ENCODE data around the gene PGM2. TPM values are rescaled to one million over a fixed set of nuclear protein-coding genes. Genes with fewer than 3 reads are reported as not detected.

The PGM2 gene
- total RNA-seq, 4 donors from 2014 or later, result 37.4 to 45.6 (median 39.9) TPM

DNA sequence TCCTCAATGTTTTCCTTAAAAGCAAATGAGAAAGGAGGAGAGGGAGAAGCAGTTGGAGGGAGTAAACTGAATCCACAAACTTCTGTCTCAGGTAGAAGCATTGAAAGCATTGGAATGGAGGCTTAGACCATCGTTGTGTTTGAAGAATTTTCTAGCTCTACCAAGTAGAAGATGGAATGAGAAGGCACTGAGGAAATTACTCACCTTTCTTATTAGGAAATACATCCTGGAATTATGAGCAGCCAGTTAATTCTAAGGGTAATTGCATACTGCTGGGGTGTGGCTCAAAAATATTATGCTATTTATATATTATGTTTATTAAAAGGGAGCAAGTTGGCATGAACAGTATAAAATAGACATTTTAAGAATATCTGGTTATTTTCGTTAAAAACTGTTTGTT is 12.9 kb downstream of the PGM2 start:
- TF ChIP-seq POLR2A (IDR thresholded peaks at IDR 0.05), result no peak
- TF ChIP-seq, protein P1, sequence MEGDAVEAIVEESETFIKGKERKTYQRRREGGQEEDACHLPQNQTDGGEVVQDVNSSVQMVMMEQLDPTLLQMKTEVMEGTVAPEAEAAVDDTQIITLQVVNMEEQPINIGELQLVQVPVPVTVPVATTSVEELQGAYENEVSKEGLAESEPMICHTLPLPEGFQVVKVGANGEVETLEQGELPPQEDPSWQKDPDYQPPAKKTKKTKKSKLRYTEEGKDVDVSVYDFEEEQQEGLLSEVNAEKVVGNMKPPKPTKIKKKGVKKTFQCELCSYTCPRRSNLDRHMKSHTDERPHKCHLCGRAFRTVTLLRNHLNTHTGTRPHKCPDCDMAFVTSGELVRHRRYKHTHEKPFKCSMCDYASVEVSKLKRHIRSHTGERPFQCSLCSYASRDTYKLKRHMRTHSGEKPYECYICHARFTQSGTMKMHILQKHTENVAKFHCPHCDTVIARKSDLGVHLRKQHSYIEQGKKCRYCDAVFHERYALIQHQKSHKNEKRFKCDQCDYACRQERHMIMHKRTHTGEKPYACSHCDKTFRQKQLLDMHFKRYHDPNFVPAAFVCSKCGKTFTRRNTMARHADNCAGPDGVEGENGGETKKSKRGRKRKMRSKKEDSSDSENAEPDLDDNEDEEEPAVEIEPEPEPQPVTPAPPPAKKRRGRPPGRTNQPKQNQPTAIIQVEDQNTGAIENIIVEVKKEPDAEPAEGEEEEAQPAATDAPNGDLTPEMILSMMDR (IDR thresholded peaks at IDR 0.05), result no peak
- Histone ChIP-seq H3K36me3 (no peaks in the 10 kb centered on the region), H3K4me1 (no peaks in the 10 kb centered on the region), H3K9me3 (no peaks in the 10 kb centered on the region), H3K27me3 (no peaks in the 10 kb centered on the region), H3K4me3 (no peak overlapping the region), H3K27ac (peak overlapping the region in 1 of 2 donors; percentile 2)
- no peak for DNase-seq
- intact Hi-C loops (cut with DNase I; ENCODE audit: low total_unique reads), result no loop called here

DNA sequence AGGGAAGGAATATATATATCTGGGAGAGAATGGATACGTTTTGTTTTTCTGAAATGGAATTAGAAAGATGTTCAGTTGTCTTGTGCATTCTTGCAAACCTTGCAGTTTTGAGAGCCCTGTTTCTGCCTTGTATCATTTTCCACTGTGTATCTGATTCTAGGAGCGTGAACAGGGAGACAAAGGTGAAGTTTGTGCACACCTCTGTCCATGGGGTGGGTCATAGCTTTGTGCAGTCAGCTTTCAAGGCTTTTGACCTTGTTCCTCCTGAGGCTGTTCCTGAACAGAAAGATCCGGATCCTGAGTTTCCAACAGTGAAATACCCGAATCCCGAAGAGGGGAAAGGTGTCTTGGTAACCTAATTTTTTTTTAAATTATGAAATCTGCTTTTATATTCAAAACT is 17.7 kb downstream of the PGM2 start:
- Histone ChIP-seq H3K4me3 (no peak overlapping the region), H3K4me1 (no peaks in the 10 kb centered on the region), H3K27me3 (no peaks in the 10 kb centered on the region), H3K36me3 (no peaks in the 10 kb centered on the region), H3K27ac (no peak overlapping the region), H3K9me3 (no peaks in the 10 kb centered on the region)
- intact Hi-C loops (cut with DNase I; ENCODE audit: low total_unique reads), result no loop called here
- TF ChIP-seq POLR2A (IDR thresholded peaks at IDR 0.05), result no peak
- TF ChIP-seq, protein P1 (IDR thresholded peaks at IDR 0.05), result no peak
- no peak for DNase-seq

DNA sequence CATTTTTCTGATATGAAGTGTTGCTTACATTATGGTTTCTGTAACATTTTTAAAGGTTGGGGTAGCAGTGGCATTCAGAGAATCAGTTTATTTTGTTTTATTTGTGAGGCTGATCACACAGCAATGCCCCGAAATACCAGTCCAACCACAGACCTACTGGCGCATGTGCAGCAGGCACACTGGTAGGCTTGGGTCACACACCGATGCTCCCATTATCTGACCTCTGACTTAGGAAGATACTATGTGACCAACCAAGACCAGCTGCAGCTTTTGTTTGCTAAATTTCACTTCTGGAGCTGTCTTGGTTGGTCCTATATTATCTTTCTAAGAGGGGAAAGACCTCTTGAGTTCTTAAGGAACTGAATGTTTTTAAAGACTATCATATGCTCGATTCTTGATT is 18.7 kb downstream of the PGM2 start:
- Histone ChIP-seq H3K36me3 (no peaks in the 10 kb centered on the region), H3K9me3 (no peaks in the 10 kb centered on the region), H3K27ac (no peak overlapping the region), H3K4me3 (no peak overlapping the region), H3K27me3 (no peaks in the 10 kb centered on the region), H3K4me1 (no peaks in the 10 kb centered on the region)
- intact Hi-C loops (cut with DNase I; ENCODE audit: low total_unique reads), result no loop called here
- TF ChIP-seq, protein P1 (IDR thresholded peaks at IDR 0.05), result no peak
- TF ChIP-seq POLR2A (IDR thresholded peaks at IDR 0.05), result no peak
- DNase-seq, result no peak

DNA sequence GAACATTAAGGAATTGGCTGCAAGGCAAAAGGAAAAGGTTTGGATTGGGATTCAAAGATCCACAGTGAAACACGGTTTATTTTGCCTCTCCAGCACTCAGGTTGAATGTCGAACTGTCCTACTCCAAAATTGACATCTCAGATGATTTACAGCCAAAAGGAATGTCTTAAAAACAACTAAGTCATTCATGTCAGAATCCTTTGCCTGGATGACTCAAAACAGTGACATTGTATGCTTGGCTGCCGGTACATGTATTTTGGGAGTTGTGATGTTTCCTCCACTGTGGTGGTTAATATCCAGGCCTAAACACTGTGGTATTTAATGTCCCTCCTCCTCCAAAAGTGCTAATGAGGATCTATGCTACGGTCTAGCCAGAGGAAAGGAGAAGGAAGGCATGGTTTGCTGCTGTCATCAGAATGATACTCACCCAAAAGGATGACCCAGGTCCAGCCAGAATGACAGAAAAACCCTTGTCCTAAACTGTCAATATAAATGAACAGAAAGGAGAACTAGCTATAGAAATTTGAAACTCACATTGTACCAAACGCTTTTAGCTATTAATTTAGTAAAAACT is 20.9 kb downstream of the PGM2 start:
- intact Hi-C loops (cut with DNase I; ENCODE audit: low total_unique reads), result no loop called here
- Histone ChIP-seq H3K4me3 (no peak overlapping the region), H3K27me3 (no peaks in the 10 kb centered on the region), H3K9me3 (no peaks in the 10 kb centered on the region), H3K36me3 (no peaks in the 10 kb centered on the region), H3K27ac (no peak overlapping the region), H3K4me1 (no peaks in the 10 kb centered on the region)
- no peak for DNase-seq
- no peak for TF ChIP-seq POLR2A (IDR thresholded peaks at IDR 0.05)
- TF ChIP-seq, protein P1 (IDR thresholded peaks at IDR 0.05), result no peak

DNA sequence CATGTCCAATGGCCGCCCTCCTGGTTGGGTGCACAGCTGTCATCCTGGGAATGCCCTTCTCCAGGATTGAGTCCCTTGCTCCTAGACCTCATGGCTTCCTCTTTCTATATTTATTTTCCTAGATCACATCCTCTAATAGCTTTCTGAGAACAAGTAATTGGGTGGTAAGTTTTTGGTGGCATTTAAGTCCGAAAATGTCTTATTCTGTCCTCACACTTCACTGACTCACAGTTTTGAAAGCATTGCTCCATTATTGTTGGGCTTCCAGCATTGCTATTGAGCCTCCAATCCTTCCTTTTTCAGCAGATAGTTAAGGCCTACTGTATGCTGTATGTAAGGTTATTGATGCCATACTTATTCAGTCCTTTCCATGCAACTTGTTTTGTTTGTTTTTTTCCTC is 25.9 kb downstream of the PGM2 start:
- H3K4me3 ChIP-seq, result no peak overlapping the region
- no peak overlapping the region for H3K27ac ChIP-seq
- H3K36me3 ChIP-seq, result no peaks in the 10 kb centered on the region
- no peaks in the 10 kb centered on the region for H3K9me3 ChIP-seq
- no peak for TF ChIP-seq POLR2A (IDR thresholded peaks at IDR 0.05)
- TF ChIP-seq, protein P1 (IDR thresholded peaks at IDR 0.05), result no peak
- intact Hi-C loops (cut with DNase I; ENCODE audit: low total_unique reads), result no loop called here
- H3K4me1 ChIP-seq, result no peaks in the 10 kb centered on the region
- H3K27me3 ChIP-seq, result no peaks in the 10 kb centered on the region
- DNase-seq, result no peak
